HepG2 (cell line): ENCODE results near the gene STPG4. TPM values are rescaled to one million over a fixed set of nuclear protein-coding genes. Genes with fewer than 3 reads are reported as not detected.

Experiments
- ATAC-seq: fragments of 200-7000 bp; cut with Tn5 transposase; 3 replicates; pipeline ENCODE4 v1.9.1; 2020; ENCODE audit warnings: mild to moderate bottlenecking, moderate library complexity
- BruUV-seq: library from RNA; stranded (reverse); fragments of 400-500 nt; replicated peaks from 2 replicates; lab custom pipeline; 2021; lab: Mats Ljungman, UMichigan
- CTCF ChIA-PET: fragments of 300-600 bp; formaldehyde crosslinking; extraction: SDS; loops from one replicate; lab custom pipeline; 2021; ENCODE audit warnings: low total read pairs, inconsistent platforms, low intra/inter-chr PET ratio; lab: Yijun Ruan, JAX
- POLR2A ChIA-PET: fragments of 350-600 bp; sonication (Branson Sonifier 250); formaldehyde crosslinking; loops from one replicate; lab custom pipeline; 2020; ENCODE audit warnings: antibody characterized with exemption, inconsistent platforms; lab: Yijun Ruan, JAX
- DNase-seq: peaks from one replicate; pipeline ENCODE4 v3.0.0-alpha.2; 2015; ENCODE audit warnings: low spot score
- FAIRE-seq: peaks from 3 replicates; lab custom pipeline; 2011; peaks lifted over from hg19 to GRCh38; lab: Jason Lieb, UNC
- H2AFZ ChIP-seq: one replicate; pipeline ENCODE4 v1.6.1; 2011; ENCODE audit warnings: low read length, inconsistent platforms
- H3K27ac ChIP-seq: fragments of 300-600 bp; 3 replicates; pipeline ENCODE4 v1.8.0; 2011; ENCODE audit warnings: mixed run types, mild to moderate bottlenecking, mixed read lengths, low read length, inconsistent platforms; ENCODE audit not compliant: insufficient read depth; ENCODE audit errors: extremely low read length
- H3K27me3 ChIP-seq, 2 experiments: fragments of 200-600 bp in 1 of 2; 2 replicates in 1 of 2; 3 replicates in 1 of 2; pipeline versions ENCODE4 v1.6.0 to v1.8.0; 2011; ENCODE audit warnings: low read length in 2 of 2, mild to moderate bottlenecking in 2 of 2, moderate library complexity in 2 of 2, inconsistent platforms in 1 of 2; ENCODE audit not compliant: insufficient read depth in 2 of 2, control insufficient read depth in 1 of 2
- H3K36me3 ChIP-seq, 2 experiments: fragments of 200-600 bp in 1 of 2; replicated peaks in 1 of 2; 2 replicates in 1 of 2; 3 replicates in 1 of 2; pipeline versions ENCODE4 v1.5.1 to v1.8.0; 2011; ENCODE audit warnings: low read length in 2 of 2, inconsistent platforms in 1 of 2; ENCODE audit not compliant: insufficient read depth in 2 of 2, control insufficient read depth in 1 of 2
- H3K4me1 ChIP-seq: 2 replicates; pipeline ENCODE4 v1.5.1; 2012; ENCODE audit warnings: low read length, inconsistent platforms; ENCODE audit not compliant: insufficient read depth
- H3K4me2 ChIP-seq: 2 replicates; pipeline ENCODE4 v1.6.0; 2011; ENCODE audit warnings: low read depth, low read length, inconsistent platforms
- H3K4me3 ChIP-seq, 3 experiments: fragments of 200-600 bp in 1 of 3; sonication (generic), shearing (Covaris generic) in 1 of 3; replicated peaks in 1 of 3; 2 replicates each; pipeline ENCODE4 v1.5.1; 2011 to 2016; ENCODE audit warnings: low read length in 3 of 3, inconsistent platforms in 2 of 3, low read depth in 2 of 3, mild to moderate bottlenecking in 2 of 3, control low read depth in 1 of 3, mixed read lengths in 1 of 3; ENCODE audit not compliant: insufficient read depth in 1 of 3
- H3K79me2 ChIP-seq: one replicate; pipeline ENCODE4 v1.6.1; 2011; ENCODE audit warnings: low read length, inconsistent platforms; ENCODE audit not compliant: insufficient read depth
- H3K9ac ChIP-seq: 2 replicates; pipeline ENCODE4 v1.6.0; 2011; ENCODE audit warnings: mild to moderate bottlenecking, low read depth, low read length, inconsistent platforms; ENCODE audit not compliant: insufficient read depth
- H3K9me3 ChIP-seq: 2 replicates; pipeline ENCODE4 v1.5.1; 2012; ENCODE audit warnings: mild to moderate bottlenecking, low read length
- H4K20me1 ChIP-seq: 2 replicates; pipeline ENCODE4 v1.6.0; 2011; ENCODE audit warnings: inconsistent platforms, mild to moderate bottlenecking, low read length, moderate library complexity; ENCODE audit not compliant: insufficient read depth
- CREB1 ChIP-seq, 2 experiments: fragments of 450-650 bp in 1 of 2; IDR thresholded peaks; 2 replicates each; pipeline ENCODE4 v1.6.1; 2016 to 2017; ENCODE audit warnings: control low read depth in 1 of 2, mild to moderate bottlenecking in 1 of 2, missing compliant biosample characterization in 1 of 2, missing genetic modification characterization in 1 of 2
- HHEX ChIP-seq: IDR thresholded peaks from 2 replicates; pipeline ENCODE4 v1.6.1; 2016; ENCODE audit warnings: control low read depth
- JUN ChIP-seq: sonication (generic); formaldehyde crosslinking; IDR thresholded peaks from 2 replicates; pipeline ENCODE4 v1.4.0; 2020; ENCODE audit warnings: mild to moderate bottlenecking, missing genetic modification reagents
- KMT2A ChIP-seq: sonication (generic); formaldehyde crosslinking; IDR thresholded peaks from 2 replicates; pipeline ENCODE4 v1.4.0; 2020; ENCODE audit warnings: missing genetic modification reagents
- RBFOX2 ChIP-seq: fragments of 200-400 bp; formaldehyde crosslinking; IDR thresholded peaks from 2 replicates; pipeline ENCODE4 v1.6.1; 2017; ENCODE audit warnings: low read depth, mild to moderate bottlenecking, low read length
- SKI ChIP-seq: fragments of 450-650 bp; IDR thresholded peaks from one replicate; pipeline ENCODE4 v1.6.1; 2018; ENCODE audit warnings: mild to moderate bottlenecking; ENCODE audit not compliant: partially characterized antibody
- TCF7 ChIP-seq: sonication (generic); IDR thresholded peaks from 2 replicates; pipeline ENCODE4 v1.6.1; 2016; ENCODE audit warnings: antibody characterized with exemption, low read depth
- ZNF274 ChIP-seq: sonication (generic); formaldehyde crosslinking; IDR thresholded peaks from 2 replicates; pipeline ENCODE4 v1.5.1; 2020; ENCODE audit warnings: mild to moderate bottlenecking, missing genetic modification reagents
- ZNF660 ChIP-seq: sonication (generic); formaldehyde crosslinking; IDR thresholded peaks from 2 replicates; pipeline ENCODE4 v1.5.1; 2020; ENCODE audit warnings: mild to moderate bottlenecking, low read depth, missing genetic modification reagents, borderline replicate concordance
- ZNF75D ChIP-seq: sonication (generic); formaldehyde crosslinking; IDR thresholded peaks from 2 replicates; pipeline ENCODE4 v1.8.1; 2023; ENCODE audit warnings: missing genetic modification reagents, mild to moderate bottlenecking, borderline replicate concordance
- WGBS: methylation state at CpG from one replicate; pipeline ENCODE4 v1.1.6; 2017; ENCODE audit warnings: low lambda C conversion rate; 5-methylcytosine and 5-hydroxymethylcytosine counted together
- in situ Hi-C: cut with HindIII; loops from 2 replicates; pipeline ENCODE4 v1.10.0; 2017; ENCODE audit warnings: low pct_unique_long_range_greater_than_20kb; ENCODE audit not compliant: extremely low pct_ligation_motif_present
- intact Hi-C: fragments of 100-400 bp; cut with micrococcal nuclease; formaldehyde crosslinking; loops from one replicate; pipeline ENCODE4 v1.10.0; 2022; ENCODE audit not compliant: unreplicated experiment
- polyA plus RNA-seq, 8 experiments: library from polyadenylated mRNA; depleted of rRNA in 3 of 8; stranded (reverse) in 7 of 8; unstranded in 1 of 8; fragments of >200 nt; fragmentation: Illumina TruSeq in 4 of 8; extraction: Trizol in 4 of 8; gene quantifications; 2 replicates each; pipeline versions ENCODE4 v1.2.1 to v1.2.3, GENCODE V29; 2011 to 2016; ENCODE audit warnings: low read depth in 4 of 8, missing spikeins in 1 of 8, mixed read lengths in 1 of 8; ENCODE audit not compliant: insufficient read depth in 1 of 8
- total RNA-seq, 5 experiments: library from RNA; depleted of rRNA; stranded (reverse); fragments of >200 nt; fragmentation: Illumina TruSeq; extraction: Trizol; gene quantifications; 2 replicates each; pipeline ENCODE4 v1.2.3, GENCODE V29; 2016; ENCODE audit warnings: low read depth in 1 of 5
- TF ChIP-seq, protein P1 (sequence below): sonication (generic); formaldehyde crosslinking; IDR thresholded peaks from 2 replicates; pipeline ENCODE4 v1.4.0; 2020; ENCODE audit warnings: missing genetic modification reagents
- TF ChIP-seq, protein P2 (sequence below): IDR thresholded peaks from 2 replicates; pipeline ENCODE4 v1.6.1; 2016; ENCODE audit warnings: low read depth, missing genetic modification reagents, missing compliant biosample characterization

Gene STPG4
- total and polyA plus RNA-seq, 2 of the 13 experiments (the other 11 are each of a cell fraction or from before 2014, with no cell fraction given) = 0.11 to 0.15 TPM

DNA sequence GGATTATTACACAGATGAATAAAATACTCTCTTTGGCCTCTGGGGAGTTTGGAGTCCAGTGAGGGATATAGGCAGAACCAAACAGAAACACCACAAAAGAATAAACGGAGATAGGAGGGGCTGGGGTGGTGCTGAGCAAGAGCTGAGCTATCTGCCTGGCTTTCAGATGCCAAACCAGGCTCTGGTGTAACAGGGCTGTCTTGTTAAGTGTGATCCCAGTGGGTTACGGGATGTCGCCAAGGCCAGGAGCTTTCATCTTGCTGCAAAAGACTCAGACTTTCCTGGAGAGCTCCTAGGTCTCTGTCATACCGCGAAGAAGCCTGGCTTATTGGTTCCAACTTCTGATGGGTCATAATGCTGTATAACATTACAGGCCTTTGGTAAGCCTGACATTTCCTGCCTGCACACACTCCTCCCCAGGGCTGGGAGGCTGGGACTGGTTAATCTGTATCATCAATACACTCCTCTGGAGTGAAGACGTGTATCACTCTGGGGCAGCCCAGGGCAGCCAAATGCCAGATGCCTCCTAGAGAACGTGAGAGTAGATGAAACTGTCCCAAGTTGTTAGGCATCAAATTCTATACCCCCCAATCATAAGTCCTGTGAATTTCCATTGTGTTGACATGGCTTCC, 60.5 kb downstream of the STPG4 start:
- Histone ChIP-seq H3K36me3 (no peaks in the 10 kb centered on the region), H3K9me3 (no peaks in the 10 kb centered on the region), H3K4me2 (no peak overlapping the region), H3K79me2 (no peaks in the 10 kb centered on the region), H4K20me1 (no peaks in the 10 kb centered on the region), H3K27ac (no peak overlapping the region), H3K9ac (no peak overlapping the region), H3K4me1 (peaks cover 19% of the 10 kb centered on the region), H3K4me3 (no peak overlapping the region), H3K27me3 (no peaks in the 10 kb centered on the region; a peak in 1 of 5 replicates), H2AFZ (no peak overlapping the region)
- FAIRE-seq = no peak
- ChIA-PET POLR2A (interaction anchor here (2.0 kb wide), 1 partner anchor 15 kb away, joined by 8 read pairs; no protein-coding TSS in a partner anchor), CTCF (no interaction called here)
- WGBS = 73% methylated on average over 7 of the region's 7 CpGs
- no TSS peak for BruUV-seq
- intact Hi-C loops = no loop called here
- ATAC-seq = peak; percentile 24
- DNase-seq = no peak
- in situ Hi-C loops = no loop called here
- TF ChIP-seq, protein P1, sequence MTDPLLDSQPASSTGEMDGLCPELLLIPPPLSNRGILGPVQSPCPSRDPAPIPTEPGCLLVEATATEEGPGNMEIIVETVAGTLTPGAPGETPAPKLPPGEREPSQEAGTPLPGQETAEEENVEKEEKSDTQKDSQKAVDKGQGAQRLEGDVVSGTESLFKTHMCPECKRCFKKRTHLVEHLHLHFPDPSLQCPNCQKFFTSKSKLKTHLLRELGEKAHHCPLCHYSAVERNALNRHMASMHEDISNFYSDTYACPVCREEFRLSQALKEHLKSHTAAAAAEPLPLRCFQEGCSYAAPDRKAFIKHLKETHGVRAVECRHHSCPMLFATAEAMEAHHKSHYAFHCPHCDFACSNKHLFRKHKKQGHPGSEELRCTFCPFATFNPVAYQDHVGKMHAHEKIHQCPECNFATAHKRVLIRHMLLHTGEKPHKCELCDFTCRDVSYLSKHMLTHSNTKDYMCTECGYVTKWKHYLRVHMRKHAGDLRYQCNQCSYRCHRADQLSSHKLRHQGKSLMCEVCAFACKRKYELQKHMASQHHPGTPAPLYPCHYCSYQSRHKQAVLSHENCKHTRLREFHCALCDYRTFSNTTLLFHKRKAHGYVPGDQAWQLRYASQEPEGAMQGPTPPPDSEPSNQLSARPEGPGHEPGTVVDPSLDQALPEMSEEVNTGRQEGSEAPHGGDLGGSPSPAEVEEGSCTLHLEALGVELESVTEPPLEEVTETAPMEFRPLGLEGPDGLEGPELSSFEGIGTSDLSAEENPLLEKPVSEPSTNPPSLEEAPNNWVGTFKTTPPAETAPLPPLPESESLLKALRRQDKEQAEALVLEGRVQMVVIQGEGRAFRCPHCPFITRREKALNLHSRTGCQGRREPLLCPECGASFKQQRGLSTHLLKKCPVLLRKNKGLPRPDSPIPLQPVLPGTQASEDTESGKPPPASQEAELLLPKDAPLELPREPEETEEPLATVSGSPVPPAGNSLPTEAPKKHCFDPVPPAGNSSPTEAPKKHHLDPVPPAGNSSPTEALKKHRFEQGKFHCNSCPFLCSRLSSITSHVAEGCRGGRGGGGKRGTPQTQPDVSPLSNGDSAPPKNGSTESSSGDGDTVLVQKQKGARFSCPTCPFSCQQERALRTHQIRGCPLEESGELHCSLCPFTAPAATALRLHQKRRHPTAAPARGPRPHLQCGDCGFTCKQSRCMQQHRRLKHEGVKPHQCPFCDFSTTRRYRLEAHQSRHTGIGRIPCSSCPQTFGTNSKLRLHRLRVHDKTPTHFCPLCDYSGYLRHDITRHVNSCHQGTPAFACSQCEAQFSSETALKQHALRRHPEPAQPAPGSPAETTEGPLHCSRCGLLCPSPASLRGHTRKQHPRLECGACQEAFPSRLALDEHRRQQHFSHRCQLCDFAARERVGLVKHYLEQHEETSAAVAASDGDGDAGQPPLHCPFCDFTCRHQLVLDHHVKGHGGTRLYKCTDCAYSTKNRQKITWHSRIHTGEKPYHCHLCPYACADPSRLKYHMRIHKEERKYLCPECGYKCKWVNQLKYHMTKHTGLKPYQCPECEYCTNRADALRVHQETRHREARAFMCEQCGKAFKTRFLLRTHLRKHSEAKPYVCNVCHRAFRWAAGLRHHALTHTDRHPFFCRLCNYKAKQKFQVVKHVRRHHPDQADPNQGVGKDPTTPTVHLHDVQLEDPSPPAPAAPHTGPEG (CRISPR knock-in tag) = no peak
- TF ChIP-seq SKI (no peak), HHEX (no peak), TCF7 (no peak), CREB1 (IDR thresholded peaks at IDR 0.05) (no peak), CREB1 (CRISPR knock-in tag; IDR thresholded peaks at IDR 0.05) (no peak), KMT2A (no peak), RBFOX2 (no peak), ZNF75D (CRISPR knock-in tag) (no peak), JUN (CRISPR knock-in tag) (no peak), ZNF660 (no peak), ZNF274 (CRISPR knock-in tag) (no peak)
- TF ChIP-seq, protein P2, sequence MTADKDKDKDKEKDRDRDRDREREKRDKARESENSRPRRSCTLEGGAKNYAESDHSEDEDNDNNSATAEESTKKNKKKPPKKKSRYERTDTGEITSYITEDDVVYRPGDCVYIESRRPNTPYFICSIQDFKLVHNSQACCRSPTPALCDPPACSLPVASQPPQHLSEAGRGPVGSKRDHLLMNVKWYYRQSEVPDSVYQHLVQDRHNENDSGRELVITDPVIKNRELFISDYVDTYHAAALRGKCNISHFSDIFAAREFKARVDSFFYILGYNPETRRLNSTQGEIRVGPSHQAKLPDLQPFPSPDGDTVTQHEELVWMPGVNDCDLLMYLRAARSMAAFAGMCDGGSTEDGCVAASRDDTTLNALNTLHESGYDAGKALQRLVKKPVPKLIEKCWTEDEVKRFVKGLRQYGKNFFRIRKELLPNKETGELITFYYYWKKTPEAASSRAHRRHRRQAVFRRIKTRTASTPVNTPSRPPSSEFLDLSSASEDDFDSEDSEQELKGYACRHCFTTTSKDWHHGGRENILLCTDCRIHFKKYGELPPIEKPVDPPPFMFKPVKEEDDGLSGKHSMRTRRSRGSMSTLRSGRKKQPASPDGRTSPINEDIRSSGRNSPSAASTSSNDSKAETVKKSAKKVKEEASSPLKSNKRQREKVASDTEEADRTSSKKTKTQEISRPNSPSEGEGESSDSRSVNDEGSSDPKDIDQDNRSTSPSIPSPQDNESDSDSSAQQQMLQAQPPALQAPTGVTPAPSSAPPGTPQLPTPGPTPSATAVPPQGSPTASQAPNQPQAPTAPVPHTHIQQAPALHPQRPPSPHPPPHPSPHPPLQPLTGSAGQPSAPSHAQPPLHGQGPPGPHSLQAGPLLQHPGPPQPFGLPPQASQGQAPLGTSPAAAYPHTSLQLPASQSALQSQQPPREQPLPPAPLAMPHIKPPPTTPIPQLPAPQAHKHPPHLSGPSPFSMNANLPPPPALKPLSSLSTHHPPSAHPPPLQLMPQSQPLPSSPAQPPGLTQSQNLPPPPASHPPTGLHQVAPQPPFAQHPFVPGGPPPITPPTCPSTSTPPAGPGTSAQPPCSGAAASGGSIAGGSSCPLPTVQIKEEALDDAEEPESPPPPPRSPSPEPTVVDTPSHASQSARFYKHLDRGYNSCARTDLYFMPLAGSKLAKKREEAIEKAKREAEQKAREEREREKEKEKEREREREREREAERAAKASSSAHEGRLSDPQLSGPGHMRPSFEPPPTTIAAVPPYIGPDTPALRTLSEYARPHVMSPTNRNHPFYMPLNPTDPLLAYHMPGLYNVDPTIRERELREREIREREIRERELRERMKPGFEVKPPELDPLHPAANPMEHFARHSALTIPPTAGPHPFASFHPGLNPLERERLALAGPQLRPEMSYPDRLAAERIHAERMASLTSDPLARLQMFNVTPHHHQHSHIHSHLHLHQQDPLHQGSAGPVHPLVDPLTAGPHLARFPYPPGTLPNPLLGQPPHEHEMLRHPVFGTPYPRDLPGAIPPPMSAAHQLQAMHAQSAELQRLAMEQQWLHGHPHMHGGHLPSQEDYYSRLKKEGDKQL (CRISPR knock-in tag) = no peak
